ENCODE measurements around the gene PRKAG2.
"Not testable (repeated sequence)": the region's sequence is repeated elsewhere in the genome, so short reads cannot be mapped to it uniquely, and the experiment has no call there.

Gene PRKAG2

GRCh38 chr7:151876899-151877777 is at the start of gene PRKAG2:
TSS of gene PRKAG2 (minus strand) at chr7:151877115. CDS start at chr7:151876620, 495 bp downstream.
- DNase-seq = peak; percentile 80

GRCh38 chr7:151926336-151926712 is 49.4 kb upstream of the PRKAG2 start:
- no peak for DNase-seq

GRCh38 chr7:151925446-151926335 is 48.8 kb upstream of the PRKAG2 start:
- DNase-seq = peak; percentile 85

GRCh38 chr7:151924508-151924907 is 47.6 kb upstream of the PRKAG2 start:
- DNase-seq = no peak

GRCh38 chr7:151924001-151924400 is 47.1 kb upstream of the PRKAG2 start:
- no peak for DNase-seq

- DNase-seq = peak; percentile 7
These were observed 46.4 kb upstream of the PRKAG2 start for GRCh38 chr7:151923097-151923876.

- no peak for DNase-seq
These were observed 44.5 kb upstream of the PRKAG2 start for GRCh38 chr7:151921451-151921850.

DNA sequence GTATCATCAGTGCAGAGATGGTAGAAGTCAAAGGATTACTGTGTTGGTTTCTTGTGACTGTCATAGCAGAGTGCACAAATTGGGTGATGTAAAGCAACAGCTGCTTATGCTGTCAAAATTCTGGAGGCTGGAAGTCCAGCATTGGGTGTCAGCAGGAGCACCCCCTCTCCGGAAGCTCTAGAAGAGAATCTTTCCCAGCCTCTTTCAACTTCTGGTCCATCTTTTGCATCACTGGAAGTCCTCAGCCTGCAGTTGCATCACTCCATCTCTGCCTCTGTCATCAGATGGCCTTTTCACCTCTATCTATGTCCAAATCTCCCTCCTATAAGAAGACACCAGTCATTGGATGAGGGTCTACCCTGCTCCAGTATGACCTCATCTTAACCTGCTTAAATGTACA is 43.6 kb upstream of the PRKAG2 start:
- no peak for DNase-seq

DNA sequence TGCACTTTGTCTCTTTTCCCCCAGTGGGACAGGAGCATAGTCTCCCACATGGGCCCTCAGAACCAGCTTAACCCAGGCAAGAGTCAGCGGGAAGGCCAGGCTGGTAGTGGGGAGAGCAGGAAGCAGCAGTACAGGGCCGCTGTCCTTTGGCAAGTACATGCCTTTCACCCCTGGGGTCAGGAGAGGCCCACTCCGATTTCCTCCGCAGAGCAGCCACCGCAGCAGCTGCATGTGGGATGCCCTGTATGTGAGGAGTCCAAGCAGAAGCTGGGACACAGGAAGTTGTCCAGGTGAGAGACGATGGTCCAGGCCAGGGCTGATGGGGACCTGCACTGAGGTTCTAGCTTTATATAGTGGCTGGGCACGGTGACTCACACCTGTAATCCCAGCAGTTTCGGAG is 42.7 kb upstream of the PRKAG2 start:
- no peak for DNase-seq

DNA sequence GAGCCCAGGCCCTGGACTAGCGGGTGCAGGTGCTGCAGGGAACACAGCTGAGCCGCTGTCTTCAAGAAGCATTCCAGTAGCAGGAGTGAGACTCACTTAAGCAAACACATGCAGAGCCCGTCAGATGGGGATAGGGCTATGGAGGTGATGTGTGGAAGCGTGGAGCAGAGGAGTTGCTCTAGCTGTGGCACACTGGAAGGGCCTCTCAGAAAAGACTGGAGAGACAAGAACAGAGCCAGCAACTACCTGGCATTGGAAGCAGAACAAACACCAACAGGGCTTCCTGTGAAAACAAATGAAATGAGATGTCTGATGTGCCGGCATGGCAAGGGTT is 41.6 kb upstream of the PRKAG2 start:
- peak; percentile 4 for DNase-seq

- DNase-seq = no peak
These were observed 41.0 kb upstream of the PRKAG2 start for GRCh38 chr7:151917791-151918509.

- no peak for DNase-seq
These were observed 37.1 kb upstream of the PRKAG2 start for GRCh38 chr7:151914051-151914450.

GRCh38 chr7:151910655-151911054 is 33.7 kb upstream of the PRKAG2 start:
- not testable (repeated sequence) for DNase-seq

GRCh38 chr7:151907115-151907514 is 30.2 kb upstream of the PRKAG2 start:
- DNase-seq = not testable (repeated sequence)

DNA sequence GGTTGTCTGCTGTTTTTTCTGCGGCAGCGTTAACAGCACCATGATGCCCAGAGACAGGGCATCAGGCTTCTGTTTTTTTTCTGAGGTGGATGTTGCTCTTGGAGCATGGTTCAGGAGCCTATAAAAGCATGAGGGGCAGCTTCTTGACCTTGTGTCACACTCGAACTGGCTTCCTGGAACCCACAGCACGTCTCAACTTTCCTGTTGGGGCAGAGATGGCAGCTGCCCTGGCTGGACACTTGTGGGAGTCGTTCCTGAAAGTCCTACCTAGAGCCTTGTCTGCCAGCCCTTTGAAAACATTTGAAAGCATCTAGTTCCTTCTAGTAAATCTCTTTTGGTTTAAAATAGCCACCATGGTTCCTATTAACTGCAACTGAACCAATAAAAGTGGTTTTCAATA is 28.9 kb upstream of the PRKAG2 start:
- DNase-seq = no peak

GRCh38 chr7:151905353-151905752 is 28.4 kb upstream of the PRKAG2 start:
- DNase-seq = no peak

DNA sequence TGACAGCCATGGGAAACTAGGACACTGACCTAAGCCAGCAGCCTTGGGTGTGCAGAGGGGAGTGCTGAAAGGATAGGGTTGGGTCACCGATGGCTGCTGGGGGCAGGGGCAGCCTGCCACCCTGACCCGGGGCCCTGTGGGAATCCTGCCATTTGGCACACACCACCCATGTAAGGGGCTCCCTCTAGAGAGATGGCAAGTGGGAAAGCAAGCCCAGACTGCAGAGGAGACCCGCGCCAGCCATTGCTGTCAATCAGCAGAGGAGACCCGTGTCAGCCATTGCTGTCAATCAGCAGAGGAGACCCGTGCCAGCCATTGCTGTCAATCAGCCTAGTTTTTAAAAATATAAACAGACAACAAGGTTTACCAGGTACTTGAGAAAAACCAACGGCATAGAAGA is 27.4 kb upstream of the PRKAG2 start:
- no peak for DNase-seq

- DNase-seq = no peak
These were observed 26.5 kb upstream of the PRKAG2 start for GRCh38 chr7:151903249-151904032.

GRCh38 chr7:151902311-151902710 is 25.4 kb upstream of the PRKAG2 start:
- no peak for DNase-seq

- DNase-seq = no peak
These were observed 24.9 kb upstream of the PRKAG2 start for GRCh38 chr7:151901828-151902227.

- DNase-seq = no peak
These were observed 24.2 kb upstream of the PRKAG2 start for GRCh38 chr7:151900986-151901621.
